K562 (cell line): ENCODE results near the gene FBXO17.
A peak's percentile ranks its signal among the peaks of the same experiment; 100 is the strongest.

Experiments
- CHD2 ChIP-seq: IDR thresholded peaks from 2 replicates; pipeline ENCODE4 v1.6.1; 2011; ENCODE audit warnings: low read depth, low read length
- EP300 ChIP-seq: IDR thresholded peaks from 2 replicates; pipeline ENCODE4 v1.6.1; 2012; ENCODE audit warnings: low read length, improper control_type of control experiment
- ETV6 ChIP-seq, 3 experiments: fragments of 150-350 bp in 1 of 3; sonication (generic) in 1 of 3; formaldehyde crosslinking in 1 of 3; IDR thresholded peaks; 2 replicates each; pipeline versions ENCODE4 v1.6.1 to v1.8.0; 2014 to 2022; ENCODE audit warnings: borderline replicate concordance in 2 of 3, low read depth in 2 of 3, antibody characterized with exemption in 1 of 3, low read length in 1 of 3, mild to moderate bottlenecking in 1 of 3, missing genetic modification reagents in 1 of 3
- EZH2 ChIP-seq: IDR thresholded peaks from 2 replicates; pipeline ENCODE4 v1.6.1; 2012; ENCODE audit warnings: low read depth, mild to moderate bottlenecking, inconsistent platforms, low read length, borderline replicate concordance
- MYC ChIP-seq, 2 experiments: fragments of 250-450 bp in 1 of 2; sonication (Bioruptor Pico) in 1 of 2; IDR thresholded peaks; 2 replicates each; pipeline versions ENCODE4 v1.5.1 to v1.6.1; 2012 to 2021; ENCODE audit warnings: low read depth in 2 of 2, borderline replicate concordance in 1 of 2, improper control_type of control experiment in 1 of 2, low read length in 1 of 2, mild to moderate bottlenecking in 1 of 2, moderate library complexity in 1 of 2
- RCOR1 ChIP-seq, 2 experiments: IDR thresholded peaks; 2 replicates each; pipeline ENCODE4 v1.6.1; 2012; ENCODE audit warnings: low read depth in 2 of 2, low read length in 2 of 2, borderline replicate concordance in 1 of 2, improper control_type of control experiment in 1 of 2
- ZNF133 ChIP-seq: fragments of 250-450 bp; sonication (Bioruptor Pico); IDR thresholded peaks from 2 replicates; pipeline ENCODE4 v1.4.0; 2020; ENCODE audit warnings: mild to moderate bottlenecking
- ZNF263 ChIP-seq: sonication (generic); formaldehyde crosslinking; IDR thresholded peaks from 2 replicates; pipeline ENCODE4 v1.8.0; 2022; ENCODE audit warnings: mild to moderate bottlenecking, missing genetic modification reagents, borderline replicate concordance
- TF ChIP-seq, protein P1 (sequence below): fragments of 250-450 bp; sonication (Bioruptor Pico); IDR thresholded peaks from 2 replicates; pipeline ENCODE4 v1.8.0; 2022; ENCODE audit warnings: moderate library complexity, mild to moderate bottlenecking, inconsistent platforms

- no peak for TF ChIP-seq ZNF133 (CRISPR knock-in tag)
- TF ChIP-seq EP300, result no peak
- TF ChIP-seq ZNF263 (CRISPR knock-in tag), result peak; percentile 83; the same call in 1 of the 2 replicates
- TF ChIP-seq MYC (IDR thresholded peaks at IDR 0.05; ENCODE audit: low read depth, low read length), result peak; percentile 69
- no peak; the same call in 1 of the 2 replicates for TF ChIP-seq MYC (CRISPR knock-in tag; IDR thresholded peaks at IDR 0.05; ENCODE audit: borderline replicate concordance, low read depth)
- TF ChIP-seq ETV6 (IDR thresholded peaks at IDR 0.05; ENCODE audit: borderline replicate concordance in 1 of 2, low read depth in 2 of 2, low read length in 1 of 2), result no peak
- TF ChIP-seq ETV6 (CRISPR knock-in tag; IDR thresholded peaks at IDR 0.05; ENCODE audit: borderline replicate concordance), result no peak
- TF ChIP-seq RCOR1 (IDR thresholded peaks at IDR 0.05; ENCODE audit: borderline replicate concordance in 1 of 2, low read depth in 2 of 2, low read length in 2 of 2), result no peak
- TF ChIP-seq, protein P1, sequence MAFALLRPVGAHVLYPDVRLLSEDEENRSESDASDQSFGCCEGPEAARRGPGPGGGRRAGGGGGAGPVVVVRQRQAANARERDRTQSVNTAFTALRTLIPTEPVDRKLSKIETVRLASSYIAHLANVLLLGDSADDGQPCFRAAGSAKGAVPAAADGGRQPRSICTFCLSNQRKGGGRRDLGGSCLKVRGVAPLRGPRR (CRISPR knock-in tag), result no peak
- peak; percentile 84 for TF ChIP-seq CHD2
- TF ChIP-seq EZH2, result no peak
These were observed 75.9 kb downstream of the FBXO17 start, which contains the start of the genes NFKBIB and SIRT2 for GRCh38 chr19:38899447-38900201.
